RWPE1 (cell line): ENCODE results near the gene TCEAL1.
"Not testable (repeated sequence)": the region's sequence is repeated elsewhere in the genome, so short reads cannot be mapped to it uniquely, and the experiment has no call there.

ENCODE experiments used
- CTCF ChIA-PET: fragments of 350-600 bp; sonication (Branson Sonifier 250); formaldehyde crosslinking; extraction: SDS; loops from one replicate; lab custom pipeline; 2021; lab: Yijun Ruan, JAX
- POLR2A ChIA-PET: fragments of 400-600 bp; formaldehyde crosslinking; extraction: SDS; loops from one replicate; lab custom pipeline; 2020; ENCODE audit warnings: antibody characterized with exemption; ENCODE audit not compliant: low non-redundant PET; lab: Yijun Ruan, JAX
- DNase-seq: peaks from one replicate; pipeline ENCODE4 v3.0.0; 2012; ENCODE audit warnings: low spot score
- H3K27ac ChIP-seq: fragments of 450-650 bp; 2 replicates; pipeline ENCODE4 v1.5.1; 2017
- TF ChIP-seq, protein P1 (sequence below): fragments of 450-650 bp; conservative IDR thresholded peaks from 2 replicates; pipeline ENCODE4 v1.5.1; 2017; ENCODE audit warnings: low read depth, mild to moderate bottlenecking

Gene TCEAL1, protein sequence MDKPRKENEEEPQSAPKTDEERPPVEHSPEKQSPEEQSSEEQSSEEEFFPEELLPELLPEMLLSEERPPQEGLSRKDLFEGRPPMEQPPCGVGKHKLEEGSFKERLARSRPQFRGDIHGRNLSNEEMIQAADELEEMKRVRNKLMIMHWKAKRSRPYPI

DNA sequence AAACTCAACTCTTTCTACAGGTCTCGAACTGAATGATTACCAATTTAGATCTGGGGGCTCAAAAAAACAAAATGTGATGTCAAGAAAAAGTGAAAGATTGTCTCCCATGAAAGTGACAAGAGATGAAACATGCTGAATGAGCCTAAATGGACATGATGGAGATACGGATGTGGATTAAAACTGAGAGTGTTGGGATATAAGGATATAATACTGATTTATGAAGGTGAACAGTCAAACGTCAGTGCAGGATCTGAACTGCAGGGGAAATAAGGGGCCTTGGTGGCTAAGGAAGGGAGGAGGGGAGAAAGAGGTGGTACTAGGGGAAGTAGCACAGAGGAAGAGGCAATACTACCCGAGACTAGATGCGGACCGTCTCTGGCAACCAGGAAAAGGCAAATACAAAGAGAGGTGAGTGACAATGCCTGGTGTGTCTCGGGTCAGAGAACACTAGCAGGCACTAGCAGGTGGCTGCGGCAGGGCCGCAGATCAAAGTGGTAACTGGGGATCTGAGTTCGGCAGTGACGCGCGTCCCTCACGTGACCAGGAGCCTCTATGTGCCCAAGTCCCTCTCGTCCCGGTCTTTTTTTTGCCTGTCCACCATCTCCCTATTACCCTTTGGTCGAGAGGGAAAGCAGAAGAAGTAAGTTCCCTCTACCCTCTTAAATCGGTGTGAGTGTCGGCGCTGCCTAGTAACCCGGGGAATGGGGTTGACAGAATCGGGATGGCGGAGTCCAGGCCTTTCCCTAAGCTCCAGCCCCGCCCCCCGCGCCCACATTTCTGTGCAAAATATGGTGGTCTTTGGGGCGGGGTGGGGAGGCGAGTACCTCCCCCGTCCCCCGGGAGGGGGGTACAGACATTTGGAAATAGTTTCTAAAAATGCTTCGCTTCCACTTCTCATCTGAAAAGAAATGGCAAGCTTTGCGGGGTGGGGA, at the start of gene TCEAL1:
TSS of gene TCEAL1 (plus strand) at position 590 of the 932 bp plus-strand sequence. CDS start 942 bp downstream, outside the sequence.
- POLR2A ChIA-PET, result no interaction called here
- no peak for DNase-seq
- CTCF ChIA-PET, result no interaction called here
- H3K27ac ChIP-seq, result peak within 1 kb of the TSS; percentile 92
- TF ChIP-seq, protein P1, sequence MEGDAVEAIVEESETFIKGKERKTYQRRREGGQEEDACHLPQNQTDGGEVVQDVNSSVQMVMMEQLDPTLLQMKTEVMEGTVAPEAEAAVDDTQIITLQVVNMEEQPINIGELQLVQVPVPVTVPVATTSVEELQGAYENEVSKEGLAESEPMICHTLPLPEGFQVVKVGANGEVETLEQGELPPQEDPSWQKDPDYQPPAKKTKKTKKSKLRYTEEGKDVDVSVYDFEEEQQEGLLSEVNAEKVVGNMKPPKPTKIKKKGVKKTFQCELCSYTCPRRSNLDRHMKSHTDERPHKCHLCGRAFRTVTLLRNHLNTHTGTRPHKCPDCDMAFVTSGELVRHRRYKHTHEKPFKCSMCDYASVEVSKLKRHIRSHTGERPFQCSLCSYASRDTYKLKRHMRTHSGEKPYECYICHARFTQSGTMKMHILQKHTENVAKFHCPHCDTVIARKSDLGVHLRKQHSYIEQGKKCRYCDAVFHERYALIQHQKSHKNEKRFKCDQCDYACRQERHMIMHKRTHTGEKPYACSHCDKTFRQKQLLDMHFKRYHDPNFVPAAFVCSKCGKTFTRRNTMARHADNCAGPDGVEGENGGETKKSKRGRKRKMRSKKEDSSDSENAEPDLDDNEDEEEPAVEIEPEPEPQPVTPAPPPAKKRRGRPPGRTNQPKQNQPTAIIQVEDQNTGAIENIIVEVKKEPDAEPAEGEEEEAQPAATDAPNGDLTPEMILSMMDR, result no peak

DNA sequence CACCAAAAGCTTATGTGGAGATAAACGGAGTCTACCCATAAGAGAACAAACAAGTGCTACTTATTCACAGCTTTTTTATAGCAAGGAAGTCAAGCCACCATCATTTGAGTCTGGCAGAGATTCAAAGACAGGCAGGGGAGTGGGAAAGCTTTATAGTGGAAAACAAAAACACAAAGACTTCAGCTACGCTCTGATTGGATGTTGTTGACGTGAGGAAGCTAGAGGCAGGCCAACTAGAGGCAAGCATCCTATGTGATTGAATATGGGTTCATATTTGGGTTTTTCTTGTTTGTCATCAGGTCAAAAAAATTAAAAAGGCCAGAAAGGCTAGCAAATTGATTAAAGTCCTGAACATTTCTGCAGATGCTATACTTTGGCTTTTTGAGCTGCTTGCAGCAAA, 44.2 kb upstream of the TCEAL1 start:
- H3K27ac ChIP-seq, result no peak overlapping the region
- POLR2A ChIA-PET, result no interaction called here
- no peak for DNase-seq
- CTCF ChIA-PET, result no interaction called here
- TF ChIP-seq, protein P1, result no peak

DNA sequence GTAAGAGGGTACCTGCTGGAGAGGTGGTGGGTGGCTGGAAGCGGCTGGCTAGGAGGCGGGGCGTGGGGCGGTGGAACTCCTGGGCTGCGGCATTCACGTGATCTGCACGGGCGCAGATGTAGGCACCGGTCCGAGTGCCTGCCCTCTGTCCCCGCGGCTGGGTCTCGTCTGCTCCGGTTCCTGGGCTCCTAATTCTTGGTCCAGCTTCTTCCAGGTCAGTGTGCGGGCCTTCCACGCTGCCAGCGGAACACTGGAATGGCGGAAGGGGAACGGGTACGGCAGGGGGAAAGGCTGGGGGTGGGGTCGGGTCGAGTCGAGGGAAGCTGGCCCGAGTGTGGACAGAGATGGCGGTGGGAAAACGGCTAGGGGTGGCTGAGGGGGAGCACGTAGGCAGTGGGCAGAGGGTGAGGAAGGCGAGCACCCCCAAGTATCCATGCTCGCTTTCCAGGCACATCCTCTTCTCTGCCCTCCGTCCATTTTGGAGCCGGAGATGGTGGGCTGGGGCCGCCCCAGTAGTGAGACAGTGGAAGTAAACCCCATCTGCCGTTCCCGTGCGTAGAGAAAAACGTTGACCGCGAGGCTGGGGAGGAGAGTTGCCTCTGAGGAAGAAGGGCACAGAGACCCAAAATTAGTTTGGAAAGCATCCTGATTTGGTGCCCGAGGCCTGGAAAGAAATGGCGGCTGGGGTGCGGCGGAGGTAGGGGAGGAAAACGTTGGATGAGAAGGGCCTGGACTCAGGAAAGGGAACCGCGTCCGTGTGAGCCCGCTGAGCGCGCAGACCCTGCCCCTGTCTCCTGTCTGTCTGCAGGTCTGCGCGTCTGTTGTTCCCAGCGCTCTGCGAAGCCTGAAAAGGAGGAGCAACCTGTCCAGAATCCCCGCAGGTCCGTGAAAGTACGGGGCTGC, 43.1 kb upstream of the TCEAL1 start, which contains the start of gene TCEAL4:
TSS of gene TCEAL4 (plus strand) at position 105 of the 903 bp plus-strand sequence. CDS start 1,161 bp downstream, outside the sequence.
- TF ChIP-seq, protein P1, result no peak
- CTCF ChIA-PET, result interaction anchor here (0.6 kb wide), 1 partner anchor 259 kb away, joined by 3 read pairs; no protein-coding TSS in a partner anchor
- peak; percentile 30 for DNase-seq
- POLR2A ChIA-PET, result no interaction called here
- peak within 1 kb of the TSS; percentile 71 for H3K27ac ChIP-seq

DNA sequence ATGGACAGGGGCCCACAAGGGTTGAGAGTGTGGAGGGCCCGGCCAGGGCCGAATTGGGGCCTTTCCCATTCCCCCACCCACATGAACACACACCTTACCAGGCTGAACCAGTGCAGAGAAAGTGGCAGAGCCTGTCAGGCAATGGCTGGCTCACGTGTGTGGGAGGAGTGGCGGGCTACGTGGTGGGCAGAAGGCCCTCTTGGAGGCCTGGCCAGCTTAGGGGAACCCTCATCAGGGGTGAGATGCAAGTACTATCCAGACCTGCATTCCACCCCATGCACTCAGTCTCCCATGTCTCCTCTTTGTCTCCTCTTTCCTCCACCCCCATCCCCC, 42.5 kb upstream of the TCEAL1 start:
- POLR2A ChIA-PET, result no interaction called here
- H3K27ac ChIP-seq, result peak overlapping the region; percentile 71
- TF ChIP-seq, protein P1, result no peak
- CTCF ChIA-PET, result no interaction called here
- DNase-seq, result no peak

DNA sequence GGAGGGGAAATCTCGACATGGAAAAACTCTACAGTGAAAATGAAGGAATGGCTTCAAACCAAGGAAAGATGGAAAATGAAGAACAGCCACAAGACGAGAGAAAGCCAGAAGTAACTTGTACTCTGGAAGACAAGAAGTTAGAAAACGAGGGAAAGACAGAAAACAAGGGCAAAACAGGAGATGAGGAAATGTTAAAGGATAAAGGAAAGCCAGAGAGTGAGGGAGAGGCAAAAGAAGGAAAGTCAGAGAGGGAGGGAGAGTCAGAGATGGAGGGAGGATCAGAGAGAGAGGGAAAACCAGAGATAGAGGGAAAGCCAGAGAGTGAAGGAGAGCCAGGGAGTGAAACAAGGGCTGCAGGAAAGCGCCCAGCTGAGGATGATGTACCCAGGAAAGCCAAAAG, 42.1 kb upstream of the TCEAL1 start:
- H3K27ac ChIP-seq, result no peak overlapping the region
- TF ChIP-seq, protein P1, result no peak
- ChIA-PET POLR2A (no interaction called here), CTCF (no interaction called here)
- DNase-seq, result no peak

DNA sequence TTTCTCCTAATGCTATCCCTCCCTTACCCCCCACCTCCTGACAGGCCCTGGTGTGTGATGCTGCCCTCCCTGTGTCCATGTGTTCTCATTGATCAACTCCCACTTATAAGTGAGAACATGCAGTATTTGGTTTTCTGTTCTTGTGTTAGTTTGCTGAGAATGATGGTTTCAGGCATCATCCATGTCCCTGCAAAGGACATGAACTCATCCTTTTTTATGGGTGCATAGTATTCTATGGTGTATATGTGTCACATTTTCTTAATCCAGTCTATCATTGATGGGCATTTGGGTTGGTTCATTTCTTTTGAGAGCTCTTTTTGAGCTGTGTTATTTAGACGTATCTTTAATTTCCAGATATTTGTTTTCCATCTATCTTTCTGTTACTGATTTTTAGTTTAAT, 36.5 kb upstream of the TCEAL1 start:
- CTCF ChIA-PET, H3K27ac ChIP-seq, DNase-seq, POLR2A ChIA-PET: not testable (repeated sequence)

DNA sequence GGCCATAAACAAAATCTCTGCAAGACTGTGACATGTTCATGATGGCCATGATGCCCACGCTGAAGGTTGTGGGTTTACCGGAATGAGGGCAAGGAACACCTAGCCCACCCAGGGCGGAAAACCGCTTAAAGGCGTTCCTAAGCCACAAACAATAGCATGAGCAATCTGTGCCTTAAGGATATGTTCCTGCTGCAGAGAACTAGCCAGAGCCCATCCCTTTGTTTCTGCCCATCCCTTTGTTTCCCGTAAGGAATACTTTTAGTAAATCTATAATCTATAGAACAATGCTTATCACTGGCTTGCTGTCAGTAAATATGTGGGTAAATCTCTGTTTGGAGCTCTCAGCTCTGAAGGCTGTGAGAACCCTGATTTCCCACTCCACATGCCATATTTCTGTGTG, 33.6 kb upstream of the TCEAL1 start:
- POLR2A ChIA-PET, H3K27ac ChIP-seq, DNase-seq, CTCF ChIA-PET: not testable (repeated sequence)
